GM12878 (cell line): ENCODE data around the gene SNCAIP. TPM values are rescaled to one million over a fixed set of nuclear protein-coding genes. Genes with fewer than 3 reads are reported as not detected.

Source experiments
- ATAC-seq: fragments of 200-7000 bp; cut with Tn5 transposase; 3 replicates; pipeline ENCODE4 v1.9.1; 2020; ENCODE audit warnings: mild to moderate bottlenecking, moderate library complexity
- BruUV-seq: library from RNA; stranded (reverse); fragments of 400-500 nt; replicated peaks from 2 replicates; lab custom pipeline; 2021; lab: Mats Ljungman, UMichigan
- CTCF ChIA-PET: fragments of 300-600 bp; sonication (Branson Sonifier 250); formaldehyde crosslinking; extraction: SDS; loops from one replicate; lab custom pipeline; 2021; ENCODE audit warnings: inconsistent platforms; lab: Yijun Ruan, JAX
- POLR2A ChIA-PET: fragments of 350-600 bp; formaldehyde crosslinking; extraction: SDS; loops from one replicate; lab custom pipeline; 2021; ENCODE audit warnings: inconsistent platforms; lab: Charles Lee
- RAD21 ChIA-PET: fragments of 300-600 bp; sonication (Branson Sonifier 250); formaldehyde crosslinking; loops from one replicate; lab custom pipeline; 2023; ENCODE audit warnings: antibody characterized with exemption; ENCODE audit not compliant: unreplicated experiment; lab: Charles Lee
- SMC1A ChIA-PET: fragments of 300-600 bp; sonication (Branson Sonifier 250); formaldehyde crosslinking; loops from one replicate; lab custom pipeline; 2023; ENCODE audit not compliant: unreplicated experiment, uncharacterized antibody; lab: Charles Lee
- DNase-seq: peaks from one replicate; pipeline ENCODE4 v3.0.0-alpha.2; 2011; ENCODE audit warnings: low read depth, low spot score
- FAIRE-seq: peaks from 3 replicates; lab custom pipeline; 2011; peaks lifted over from hg19 to GRCh38; lab: Jason Lieb, UNC
- H2AFZ ChIP-seq: 2 replicates; pipeline ENCODE4 v1.6.0; 2011; ENCODE audit warnings: low read depth, low read length, control low read depth; ENCODE audit not compliant: control insufficient read depth
- H3K27ac ChIP-seq: 2 replicates; pipeline ENCODE4 v1.5.1; 2011; ENCODE audit warnings: control low read depth; ENCODE audit not compliant: control insufficient read depth, insufficient read depth
- H3K27me3 ChIP-seq, 2 experiments: replicated peaks in 1 of 2; 2 replicates each; pipeline versions ENCODE4 v1.6.0 to v1.6.1; 2011; ENCODE audit warnings: low read length in 1 of 2; ENCODE audit not compliant: control insufficient read depth in 2 of 2, insufficient read depth in 2 of 2
- H3K36me3 ChIP-seq, 2 experiments: 2 replicates each; pipeline ENCODE4 v1.5.1; 2011; ENCODE audit warnings: low read length in 1 of 2; ENCODE audit not compliant: control insufficient read depth in 2 of 2, insufficient read depth in 2 of 2
- H3K4me1 ChIP-seq: 2 replicates; pipeline ENCODE4 v1.6.1; 2011; ENCODE audit warnings: mild to moderate bottlenecking, low read length, moderate library complexity, mixed read lengths; ENCODE audit not compliant: control insufficient read depth, insufficient read depth
- H3K4me2 ChIP-seq: 2 replicates; pipeline ENCODE4 v1.6.0; 2011; ENCODE audit warnings: control low read depth; ENCODE audit not compliant: control insufficient read depth, insufficient read depth
- H3K4me3 ChIP-seq: fragments of 200-600 bp; sonication (generic); 2 replicates; pipeline ENCODE4 v1.5.1; 2016
- H3K79me2 ChIP-seq: 2 replicates; pipeline ENCODE4 v1.6.0; 2011; ENCODE audit warnings: low read length; ENCODE audit not compliant: control insufficient read depth, insufficient read depth
- H3K9ac ChIP-seq: 2 replicates; pipeline ENCODE4 v1.8.0; 2011; ENCODE audit warnings: low read length, control low read depth, mixed read lengths; ENCODE audit not compliant: control insufficient read depth, insufficient read depth
- H3K9me3 ChIP-seq: replicated peaks from 3 replicates; pipeline ENCODE4 v1.5.1; 2011; ENCODE audit warnings: mild to moderate bottlenecking, low read length; ENCODE audit not compliant: control insufficient read depth, insufficient read depth
- H4K20me1 ChIP-seq: 2 replicates; pipeline ENCODE4 v1.6.0; 2011; ENCODE audit not compliant: control insufficient read depth, insufficient read depth
- ESRRA ChIP-seq: IDR thresholded peaks from 2 replicates; pipeline ENCODE4 v1.6.1; 2012; ENCODE audit warnings: mild to moderate bottlenecking, low read length, improper control_type of control experiment
- KAT2A ChIP-seq: conservative IDR thresholded peaks from 2 replicates; pipeline ENCODE4 v1.6.1; 2011; ENCODE audit warnings: low read depth, low read length; ENCODE audit not compliant: control insufficient read depth
- PRDM15 ChIP-seq: fragments of 450-650 bp; formaldehyde crosslinking; IDR thresholded peaks from 2 replicates; pipeline ENCODE4 v1.4.0; 2020; ENCODE audit warnings: mild to moderate bottlenecking, moderate library complexity
- REST ChIP-seq: IDR thresholded peaks from 2 replicates; pipeline ENCODE4 v1.6.1; 2012; ENCODE audit warnings: mild to moderate bottlenecking, low read depth, low read length
- RFX5 ChIP-seq: IDR thresholded peaks from 2 replicates; pipeline ENCODE4 v1.6.1; 2011; ENCODE audit warnings: low read depth, low read length, improper control_type of control experiment
- SMARCA5 ChIP-seq: fragments of 450-650 bp; IDR thresholded peaks from 2 replicates; pipeline ENCODE4 v1.6.1; 2017; ENCODE audit warnings: mild to moderate bottlenecking
- SREBF2 ChIP-seq: IDR thresholded peaks from 2 replicates; pipeline ENCODE4 v1.6.1; 2012; ENCODE audit warnings: mild to moderate bottlenecking, low read length
- TAF1 ChIP-seq: IDR thresholded peaks from 2 replicates; pipeline ENCODE4 v1.6.1; 2011; ENCODE audit warnings: mild to moderate bottlenecking, low read depth, low read length, borderline replicate concordance
- WGBS: methylation state at CpG from one replicate; pipeline ENCODE4 v1.1.6; 2016; ENCODE audit warnings: low lambda C conversion rate; ENCODE audit not compliant: insufficient replicate concordance, insufficient coverage; ENCODE audit errors: missing lambda C conversion rate; 5-methylcytosine and 5-hydroxymethylcytosine counted together
- in situ Hi-C: fragments of 300-500 bp; cut with MboI; formaldehyde crosslinking; loops from 9 replicates; pipeline ENCODE4 v1.14.3; 2018; ENCODE audit warnings: mixed read lengths
- intact Hi-C: fragments of 100-400 bp; cut with micrococcal nuclease; formaldehyde crosslinking; loops from one replicate; pipeline ENCODE4 v1.14.2; 2022; ENCODE audit not compliant: unreplicated experiment
- polyA plus RNA-seq, 11 experiments: library from polyadenylated mRNA; depleted of rRNA in 4 of 11; unstranded in 6 of 11; stranded (reverse) in 5 of 11; fragments of >200 nt; fragmentation: Nextera tagmentation in 4 of 11; fragmentation: Illumina TruSeq in 1 of 11; extraction: Ambion mirVana in 4 of 11; extraction: Trizol in 1 of 11; gene quantifications; 1 replicate in 1 of 11; 2 replicates in 10 of 11; pipeline versions ENCODE4 v1.2.1 to v1.2.3, GENCODE V29; 2011 to 2016; ENCODE audit warnings: inconsistent platforms in 2 of 11, missing spikeins in 2 of 11, low read depth in 1 of 11
- total RNA-seq, 4 experiments: library from RNA; depleted of rRNA in 3 of 4; stranded (reverse); fragments of >200 nt in 3 of 4; fragmentation: Illumina TruSeq in 1 of 4; extraction: Trizol in 1 of 4; gene quantifications; 2 replicates each; pipeline versions ENCODE4 v1.2.1 to v1.2.3, GENCODE V29; 2013 to 2021
- TF ChIP-seq, protein P1 (sequence below): fragments of 450-650 bp; IDR thresholded peaks from 2 replicates; pipeline ENCODE4 v1.6.1; 2017; ENCODE audit warnings: mild to moderate bottlenecking, moderate library complexity
- TF ChIP-seq, protein P2 (sequence below): fragments of 450-650 bp; IDR thresholded peaks from 2 replicates; pipeline ENCODE4 v1.6.1; 2016; ENCODE audit warnings: mild to moderate bottlenecking

The SNCAIP gene
- total and polyA plus RNA-seq, 10 of the 15 experiments (the other 5 are each of a cell fraction or from before 2014, with no cell fraction given), result 0.03 to 0.62 (median 0.16) TPM; not detected in 1

GRCh38 chr5:122480146-122480545, 168.1 kb downstream of the SNCAIP start:
- no peak overlapping the region for H3K4me2 ChIP-seq
- ChIA-PET POLR2A (no interaction called here), RAD21 (no interaction called here), SMC1A (no interaction called here), CTCF (no interaction called here)
- DNase-seq (no peak), FAIRE-seq (no peak), ATAC-seq (no peak)
- no peaks in the 10 kb centered on the region for H3K9me3 ChIP-seq
- H4K20me1 ChIP-seq, result no peaks in the 10 kb centered on the region
- no peaks in the 10 kb centered on the region for H3K36me3 ChIP-seq
- no peak overlapping the region for H3K4me3 ChIP-seq
- H3K79me2 ChIP-seq, result no peaks in the 10 kb centered on the region
- no peak overlapping the region for H3K9ac ChIP-seq
- TF ChIP-seq TAF1 (no peak), SREBF2 (no peak), ESRRA (no peak), RFX5 (no peak), PRDM15 (CRISPR knock-in tag) (no peak), REST (no peak), KAT2A (no peak), SMARCA5 (no peak)
- TF ChIP-seq, protein P1, sequence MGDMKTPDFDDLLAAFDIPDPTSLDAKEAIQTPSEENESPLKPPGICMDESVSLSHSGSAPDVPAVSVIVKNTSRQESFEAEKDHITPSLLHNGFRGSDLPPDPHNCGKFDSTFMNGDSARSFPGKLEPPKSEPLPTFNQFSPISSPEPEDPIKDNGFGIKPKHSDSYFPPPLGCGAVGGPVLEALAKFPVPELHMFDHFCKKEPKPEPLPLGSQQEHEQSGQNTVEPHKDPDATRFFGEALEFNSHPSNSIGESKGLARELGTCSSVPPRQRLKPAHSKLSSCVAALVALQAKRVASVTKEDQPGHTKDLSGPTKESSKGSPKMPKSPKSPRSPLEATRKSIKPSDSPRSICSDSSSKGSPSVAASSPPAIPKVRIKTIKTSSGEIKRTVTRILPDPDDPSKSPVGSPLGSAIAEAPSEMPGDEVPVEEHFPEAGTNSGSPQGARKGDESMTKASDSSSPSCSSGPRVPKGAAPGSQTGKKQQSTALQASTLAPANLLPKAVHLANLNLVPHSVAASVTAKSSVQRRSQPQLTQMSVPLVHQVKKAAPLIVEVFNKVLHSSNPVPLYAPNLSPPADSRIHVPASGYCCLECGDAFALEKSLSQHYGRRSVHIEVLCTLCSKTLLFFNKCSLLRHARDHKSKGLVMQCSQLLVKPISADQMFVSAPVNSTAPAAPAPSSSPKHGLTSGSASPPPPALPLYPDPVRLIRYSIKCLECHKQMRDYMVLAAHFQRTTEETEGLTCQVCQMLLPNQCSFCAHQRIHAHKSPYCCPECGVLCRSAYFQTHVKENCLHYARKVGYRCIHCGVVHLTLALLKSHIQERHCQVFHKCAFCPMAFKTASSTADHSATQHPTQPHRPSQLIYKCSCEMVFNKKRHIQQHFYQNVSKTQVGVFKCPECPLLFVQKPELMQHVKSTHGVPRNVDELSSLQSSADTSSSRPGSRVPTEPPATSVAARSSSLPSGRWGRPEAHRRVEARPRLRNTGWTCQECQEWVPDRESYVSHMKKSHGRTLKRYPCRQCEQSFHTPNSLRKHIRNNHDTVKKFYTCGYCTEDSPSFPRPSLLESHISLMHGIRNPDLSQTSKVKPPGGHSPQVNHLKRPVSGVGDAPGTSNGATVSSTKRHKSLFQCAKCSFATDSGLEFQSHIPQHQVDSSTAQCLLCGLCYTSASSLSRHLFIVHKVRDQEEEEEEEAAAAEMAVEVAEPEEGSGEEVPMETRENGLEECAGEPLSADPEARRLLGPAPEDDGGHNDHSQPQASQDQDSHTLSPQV, result no peak
- TF ChIP-seq, protein P2, sequence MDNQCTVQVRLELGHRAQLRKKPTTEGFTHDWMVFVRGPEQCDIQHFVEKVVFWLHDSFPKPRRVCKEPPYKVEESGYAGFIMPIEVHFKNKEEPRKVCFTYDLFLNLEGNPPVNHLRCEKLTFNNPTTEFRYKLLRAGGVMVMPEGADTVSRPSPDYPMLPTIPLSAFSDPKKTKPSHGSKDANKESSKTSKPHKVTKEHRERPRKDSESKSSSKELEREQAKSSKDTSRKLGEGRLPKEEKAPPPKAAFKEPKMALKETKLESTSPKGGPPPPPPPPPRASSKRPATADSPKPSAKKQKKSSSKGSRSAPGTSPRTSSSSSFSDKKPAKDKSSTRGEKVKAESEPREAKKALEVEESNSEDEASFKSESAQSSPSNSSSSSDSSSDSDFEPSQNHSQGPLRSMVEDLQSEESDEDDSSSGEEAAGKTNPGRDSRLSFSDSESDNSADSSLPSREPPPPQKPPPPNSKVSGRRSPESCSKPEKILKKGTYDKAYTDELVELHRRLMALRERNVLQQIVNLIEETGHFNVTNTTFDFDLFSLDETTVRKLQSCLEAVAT, result no peak
- BruUV-seq, result no TSS peak
- H3K4me1 ChIP-seq, result no peaks in the 10 kb centered on the region
- no peak overlapping the region for H3K27ac ChIP-seq
- 18% methylated on average over 1 of the region's 1 CpG for WGBS
- H2AFZ ChIP-seq, result no peak overlapping the region
- H3K27me3 ChIP-seq, result no peaks in the 10 kb centered on the region
- intact Hi-C loops, result no loop called here
- in situ Hi-C loops, result no loop called here
